HG03139 (cell line): ENCODE results near the gene SSH3.

ENCODE experiments used
- ATAC-seq: cut with Tn5 transposase; IDR thresholded peaks from one replicate; pipeline ENCODE4 v1.9.1; 2021; ENCODE audit not compliant: unreplicated experiment

The SSH3 gene

GRCh38 chr11:67356864-67357561 lies 53.7 kb downstream of the SSH3 start:
- ATAC-seq = no peak

GRCh38 chr11:67357831-67358670 lies 54.7 kb downstream of the SSH3 start:
- no peak for ATAC-seq
